Gastroesophageal sphincter (tissue), 4 donors: ENCODE measurements around the gene CCL25. TPM values are rescaled to one million over a fixed set of nuclear protein-coding genes. Genes with fewer than 3 reads are reported as not detected.

Experiments used
- ATAC-seq: fragments of 150-250 bp; one replicate; pipeline ENCODE4 v1.9.1; 2016; ENCODE audit warnings: mild to moderate bottlenecking, moderate library complexity
- H3K27ac ChIP-seq, 4 donors: fragments of 200-600 bp; sonication (generic) in 3 of 4; 1 replicate in 3 of 4; 2 replicates in 1 of 4; pipeline ENCODE4 v1.5.1; 2016 to 2019
- H3K27me3 ChIP-seq: fragments of 200-600 bp; sonication (generic); one replicate; pipeline ENCODE4 v1.5.1; 2019
- H3K36me3 ChIP-seq, 2 donors: fragments of 200-600 bp; sonication (generic); one replicate each; pipeline ENCODE4 v1.5.1; 2019; ENCODE audit warnings: control low read depth in 1 of 2
- H3K4me1 ChIP-seq, 3 donors: fragments of 200-600 bp; sonication (generic); 1 replicate in 2 of 3; 2 replicates in 1 of 3; pipeline ENCODE4 v1.5.1; 2016 to 2019; ENCODE audit warnings: control low read depth in 2 of 3
- H3K4me3 ChIP-seq, 2 donors: fragments of 200-600 bp; sonication (generic); one replicate each; pipeline ENCODE4 v1.5.1; 2019; ENCODE audit warnings: mild to moderate bottlenecking in 1 of 2, moderate library complexity in 1 of 2
- H3K9me3 ChIP-seq, 3 donors: fragments of 200-600 bp; sonication (generic); one replicate each; pipeline ENCODE4 v1.5.1; 2017 to 2019; ENCODE audit warnings: control low read depth in 2 of 3
- CTCF ChIP-seq, 4 experiments: fragments of 200-600 bp in 2 of 4; fragments of 450-650 bp in 2 of 4; sonication (generic) in 1 of 4; IDR thresholded peaks; one replicate each; pipeline ENCODE4 v1.5.1; 2017 to 2019; ENCODE audit warnings: antibody characterized with exemption in 4 of 4, mild to moderate bottlenecking in 2 of 4, moderate library complexity in 2 of 4
- EP300 ChIP-seq: sonication (generic); formaldehyde crosslinking; IDR thresholded peaks from one replicate; pipeline ENCODE4 v1.6.1; 2017; ENCODE audit warnings: antibody characterized with exemption, mild to moderate bottlenecking
- POLR2A ChIP-seq, 2 donors: fragments of 450-650 bp; IDR thresholded peaks; one replicate each; pipeline ENCODE4 v1.6.1; 2017; ENCODE audit warnings: antibody characterized with exemption in 2 of 2, mild to moderate bottlenecking in 2 of 2, moderate library complexity in 1 of 2
- POLR2AphosphoS5 ChIP-seq: sonication (generic); formaldehyde crosslinking; IDR thresholded peaks from one replicate; pipeline ENCODE4 v1.6.1; 2017; ENCODE audit warnings: antibody characterized with exemption
- WGBS, 2 donors: methylation state at CpG; one replicate each; pipeline ENCODE4 v1.1.5; 2018; ENCODE audit warnings: low coverage in 1 of 2; 5-methylcytosine and 5-hydroxymethylcytosine counted together
- total RNA-seq, 4 donors: library from RNA; depleted of rRNA; stranded (reverse); fragments of >200 nt; gene quantifications; one replicate each; pipeline ENCODE4 v1.1.0, GENCODE V29; 2016

The CCL25 gene
- total RNA-seq, result not detected

GRCh38 chr19:8052464-8052859 lies at the start of gene CCL25:
TSS of gene CCL25 (plus strand) at chr19:8052760. CDS start at chr19:8053050, 290 bp downstream.
- Histone ChIP-seq H3K27ac (no peak within 1 kb of the TSS), H3K4me1 (peaks cover 0 to 11% (median 9%) of the 10 kb centered on the region in 3 donors), H3K4me3 (no peak within 1 kb of the TSS), H3K36me3 (no peaks in the 10 kb centered on the region), H3K9me3 (no peaks in the 10 kb centered on the region), H3K27me3 (peaks cover 26% of the 10 kb centered on the region)
- no peak for ATAC-seq
- no peak for TF ChIP-seq POLR2A (IDR thresholded peaks at IDR 0.05)
- TF ChIP-seq EP300, result no peak
- TF ChIP-seq CTCF (IDR thresholded peaks at IDR 0.05), result no peak
- TF ChIP-seq POLR2AphosphoS5, result no peak
- 73% methylated on average over 5 of the region's 7 CpGs; no CpG with 5 or more reads in 1 of the 2 donors for WGBS, 2 donors

- no peak overlapping the region for H3K27ac ChIP-seq
- no peaks in the 10 kb centered on the region for H3K9me3 ChIP-seq
- ATAC-seq, result no peak
- H3K27me3 ChIP-seq, result no peaks in the 10 kb centered on the region
- TF ChIP-seq POLR2AphosphoS5, result no peak
- TF ChIP-seq CTCF (IDR thresholded peaks at IDR 0.05), result no peak
- TF ChIP-seq POLR2A (IDR thresholded peaks at IDR 0.05), result no peak
- H3K4me1 ChIP-seq, result peaks cover 3 to 69% (median 35%) of the 10 kb centered on the region in 3 donors
- H3K4me3 ChIP-seq, result peak overlapping the region in 1 of 2 donors; percentile 85
- WGBS, 2 donors, result 61 to 92% methylated on average over 2 to 4 of the region's 6 CpGs
- H3K36me3 ChIP-seq, result peaks cover 0 to 15% of the 10 kb centered on the region in 2 donors
Measured at GRCh38 chr19:8004001-8004400, 48.6 kb upstream of the CCL25 start.

GRCh38 chr19:8004723-8005513 lies 47.6 kb upstream of the CCL25 start:
- 0 to 4% methylated on average over 5 to 6 of the region's 74 CpGs for WGBS, 2 donors
- peaks cover 0 to 7% of the 10 kb centered on the region in 2 donors for H3K36me3 ChIP-seq
- H3K27me3 ChIP-seq, result no peaks in the 10 kb centered on the region
- peak; percentile 64 for ATAC-seq
- H3K4me3 ChIP-seq, result peak overlapping the region; percentile 85 to 96
- TF ChIP-seq POLR2A (IDR thresholded peaks at IDR 0.05) (no peak), EP300 (no peak), POLR2AphosphoS5 (no peak), CTCF (IDR thresholded peaks at IDR 0.05) (no peak)
- H3K27ac ChIP-seq, result peak overlapping the region; percentile 45 to 95 (median 91)
- H3K4me1 ChIP-seq, result peaks cover 3 to 62% (median 35%) of the 10 kb centered on the region in 3 donors
- H3K9me3 ChIP-seq, result no peaks in the 10 kb centered on the region

- WGBS, 2 donors, result 0% methylated on average over 1 of the region's 98 CpGs
- Histone ChIP-seq H3K4me1 (peaks cover 3 to 54% (median 35%) of the 10 kb centered on the region in 3 donors), H3K27me3 (no peaks in the 10 kb centered on the region), H3K4me3 (peak within 1 kb of the TSS; percentile 85 to 96), H3K36me3 (peaks cover 0 to 6% of the 10 kb centered on the region in 2 donors), H3K27ac (peak within 1 kb of the TSS; percentile 75 to 95 (median 91)), H3K9me3 (no peaks in the 10 kb centered on the region)
- ATAC-seq, result peak; percentile 96
- TF ChIP-seq EP300 (no peak), CTCF (IDR thresholded peaks at IDR 0.05) (peak in 2 of 4 experiments; percentile 13 to 25), POLR2AphosphoS5 (peak; percentile 7), POLR2A (IDR thresholded peaks at IDR 0.05) (peak in 1 of 2 donors; percentile 37)
Measured at GRCh38 chr19:8005534-8006256, 46.9 kb upstream of the CCL25 start, which contains the start of gene ELAVL1. TSS of gene ELAVL1 (minus strand) at chr19:8005641. CDS start at chr19:7991815, 13,826 bp downstream.
